Neural cell (in vitro differentiated cells): ENCODE results near the gene RAB42. TPM values are rescaled to one million over a fixed set of nuclear protein-coding genes. Genes with fewer than 3 reads are reported as not detected.

ENCODE experiments used
- H2AFZ ChIP-seq: fragments of 200-600, 300-800 bp; sonication (generic), shearing (Covaris generic); 2 replicates; pipeline ENCODE4 v1.6.0; 2014; ENCODE audit warnings: low read depth, mild to moderate bottlenecking, antibody characterized with exemption, low read length, moderate library complexity
- H3F3A ChIP-seq: fragments of 200-600 bp; shearing (Covaris generic); 2 replicates; pipeline ENCODE4 v1.6.1; 2016; ENCODE audit warnings: mild to moderate bottlenecking, moderate library complexity, mixed read lengths, antibody characterized with exemption, low read length; ENCODE audit not compliant: insufficient read depth, poor library complexity, severe bottlenecking
- H3K27ac ChIP-seq: fragments of 200-600, 300-800 bp; sonication (generic), shearing (Covaris generic); 2 replicates; pipeline ENCODE4 v1.5.1; 2014; ENCODE audit warnings: mild to moderate bottlenecking, low read length, moderate library complexity
- H3K27me3 ChIP-seq: fragments of 300-800, 200-600 bp; sonication (generic), shearing (Covaris generic); 2 replicates; pipeline ENCODE4 v1.6.0; 2014; ENCODE audit warnings: mild to moderate bottlenecking, low read depth, low read length, moderate library complexity; ENCODE audit not compliant: insufficient read depth
- H3K36me3 ChIP-seq: fragments of 300-800, 200-600 bp; sonication (generic), shearing (Covaris generic); 2 replicates; pipeline ENCODE4 v1.5.1; 2014; ENCODE audit warnings: mild to moderate bottlenecking, antibody characterized with exemption, low read length, moderate library complexity; ENCODE audit not compliant: insufficient read depth
- H3K4me2 ChIP-seq: fragments of 300-800, 200-600 bp; sonication (generic), shearing (Covaris generic); 2 replicates; pipeline ENCODE4 v1.6.0; 2014; ENCODE audit warnings: mild to moderate bottlenecking, low read length
- H3K4me3 ChIP-seq: fragments of 300-800, 200-600 bp; sonication (generic), shearing (Covaris generic); 2 replicates; pipeline ENCODE4 v1.5.1; 2014; ENCODE audit warnings: mild to moderate bottlenecking, low read length, moderate library complexity
- H3K79me2 ChIP-seq: fragments of 200-600 bp; shearing (Covaris generic); replicated peaks from 2 replicates; pipeline ENCODE4 v1.6.0; 2014; ENCODE audit warnings: mild to moderate bottlenecking, low read length, moderate library complexity; ENCODE audit not compliant: insufficient read depth
- H3K9ac ChIP-seq: fragments of 300-800, 200-600 bp; sonication (generic), shearing (Covaris generic); 2 replicates; pipeline ENCODE4 v1.6.1; 2016; ENCODE audit warnings: mild to moderate bottlenecking, low read length, mixed read lengths
- H3K9me2 ChIP-seq: fragments of 200-600 bp; shearing (Covaris generic); 2 replicates; pipeline ENCODE4 v1.6.1; 2016; ENCODE audit warnings: mild to moderate bottlenecking, low read length, mixed read lengths; ENCODE audit not compliant: insufficient read depth
- H3K9me3 ChIP-seq: fragments of 200-600, 300-800 bp; sonication (generic), shearing (Covaris generic); 2 replicates; pipeline ENCODE4 v1.6.1; 2016; ENCODE audit warnings: mild to moderate bottlenecking, mixed run types, low read length, moderate library complexity, mixed read lengths
- H4K20me1 ChIP-seq: fragments of 200-600 bp; shearing (Covaris generic); 2 replicates; pipeline ENCODE4 v1.6.1; 2016; ENCODE audit warnings: mild to moderate bottlenecking, mixed run types; ENCODE audit not compliant: insufficient read depth
- EP300 ChIP-seq: fragments of 450-650 bp; conservative IDR thresholded peaks from 2 replicates; pipeline ENCODE4 v1.6.1; 2014; ENCODE audit warnings: antibody characterized with exemption, mild to moderate bottlenecking, moderate library complexity; ENCODE audit not compliant: poor library complexity, severe bottlenecking
- EZH2 ChIP-seq: fragments of 200-600, 300-800 bp; shearing (Covaris generic), sonication (generic); IDR thresholded peaks from 2 replicates; pipeline ENCODE4 v1.6.1; 2014; ENCODE audit warnings: antibody characterized with exemption, low read length, borderline replicate concordance, mild to moderate bottlenecking; ENCODE audit not compliant: insufficient read depth, poor library complexity, severe bottlenecking
- MXI1 ChIP-seq: fragments of 450-650 bp; conservative IDR thresholded peaks from 2 replicates; pipeline ENCODE4 v1.6.1; 2014; ENCODE audit warnings: antibody characterized with exemption, mild to moderate bottlenecking; ENCODE audit not compliant: poor library complexity, severe bottlenecking
- POLR2AphosphoS5 ChIP-seq: IDR thresholded peaks from 2 replicates; pipeline ENCODE4 v1.6.1; 2012
- RAD21 ChIP-seq: fragments of 450-650 bp; conservative IDR thresholded peaks from 2 replicates; pipeline ENCODE4 v1.6.1; 2014; ENCODE audit warnings: antibody characterized with exemption, mild to moderate bottlenecking, moderate library complexity
- SMC3 ChIP-seq: fragments of 450-650 bp; conservative IDR thresholded peaks from 2 replicates; pipeline ENCODE4 v1.6.1; 2014; ENCODE audit warnings: antibody characterized with exemption, mild to moderate bottlenecking, moderate library complexity; ENCODE audit not compliant: poor library complexity
- TAF1 ChIP-seq: IDR thresholded peaks from 2 replicates; pipeline ENCODE4 v1.6.1; 2012; ENCODE audit warnings: low read depth
- polyA plus RNA-seq: library from polyadenylated mRNA; depleted of rRNA; stranded (reverse); fragments of >200 nt; gene quantifications from 2 replicates; pipeline ENCODE4 v1.2.3, GENCODE V29; 2014
- TF ChIP-seq, protein P1 (sequence below): fragments of 450-650 bp; IDR thresholded peaks from 2 replicates; pipeline ENCODE4 v1.5.1; 2014; ENCODE audit warnings: antibody characterized with exemption, mild to moderate bottlenecking, moderate library complexity; ENCODE audit not compliant: poor library complexity, severe bottlenecking
- TF ChIP-seq, protein P2 (sequence below): IDR thresholded peaks from 2 replicates; pipeline ENCODE4 v1.6.1; 2012; ENCODE audit warnings: borderline replicate concordance

The RAB42 gene
- polyA plus RNA-seq, 1 donor from 2014 or later, result not detected

DNA sequence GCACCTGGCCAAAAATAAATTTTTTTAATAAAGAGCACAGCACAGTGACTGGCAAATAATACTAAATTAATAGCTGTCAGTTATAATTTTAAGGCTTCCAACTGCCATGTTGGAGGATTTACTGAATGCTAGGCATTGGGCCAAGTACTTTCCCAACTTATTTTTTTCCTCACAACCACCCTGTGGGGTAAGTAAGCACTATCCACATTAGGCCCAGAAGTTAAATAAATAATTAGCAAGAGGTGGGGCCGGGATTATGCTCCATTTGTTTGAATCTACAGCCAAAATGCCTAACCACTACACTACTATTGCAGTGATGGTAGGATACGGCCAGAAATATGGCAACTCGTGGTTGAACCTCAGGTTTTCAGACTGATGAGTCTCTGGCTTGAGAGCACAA, 43.7 kb upstream of the RAB42 start:
- Histone ChIP-seq H3K27me3 (no peaks in the 10 kb centered on the region), H3K79me2 (peaks cover 3% of the 10 kb centered on the region), H3F3A (no peaks in the 10 kb centered on the region), H3K9me2 (no peaks in the 10 kb centered on the region), H3K9ac (no peak overlapping the region), H2AFZ (no peak overlapping the region), H3K27ac (no peak overlapping the region), H4K20me1 (no peaks in the 10 kb centered on the region), H3K4me2 (no peak overlapping the region), H3K4me3 (no peak overlapping the region), H3K9me3 (no peaks in the 10 kb centered on the region), H3K36me3 (no peaks in the 10 kb centered on the region)
- TF ChIP-seq EP300, result no peak
- TF ChIP-seq SMC3, result no peak
- no peak for TF ChIP-seq TAF1
- TF ChIP-seq RAD21, result no peak
- TF ChIP-seq, protein P1, sequence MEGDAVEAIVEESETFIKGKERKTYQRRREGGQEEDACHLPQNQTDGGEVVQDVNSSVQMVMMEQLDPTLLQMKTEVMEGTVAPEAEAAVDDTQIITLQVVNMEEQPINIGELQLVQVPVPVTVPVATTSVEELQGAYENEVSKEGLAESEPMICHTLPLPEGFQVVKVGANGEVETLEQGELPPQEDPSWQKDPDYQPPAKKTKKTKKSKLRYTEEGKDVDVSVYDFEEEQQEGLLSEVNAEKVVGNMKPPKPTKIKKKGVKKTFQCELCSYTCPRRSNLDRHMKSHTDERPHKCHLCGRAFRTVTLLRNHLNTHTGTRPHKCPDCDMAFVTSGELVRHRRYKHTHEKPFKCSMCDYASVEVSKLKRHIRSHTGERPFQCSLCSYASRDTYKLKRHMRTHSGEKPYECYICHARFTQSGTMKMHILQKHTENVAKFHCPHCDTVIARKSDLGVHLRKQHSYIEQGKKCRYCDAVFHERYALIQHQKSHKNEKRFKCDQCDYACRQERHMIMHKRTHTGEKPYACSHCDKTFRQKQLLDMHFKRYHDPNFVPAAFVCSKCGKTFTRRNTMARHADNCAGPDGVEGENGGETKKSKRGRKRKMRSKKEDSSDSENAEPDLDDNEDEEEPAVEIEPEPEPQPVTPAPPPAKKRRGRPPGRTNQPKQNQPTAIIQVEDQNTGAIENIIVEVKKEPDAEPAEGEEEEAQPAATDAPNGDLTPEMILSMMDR, result no peak
- no peak for TF ChIP-seq POLR2AphosphoS5
- no peak for TF ChIP-seq MXI1
- no peak for TF ChIP-seq EZH2
- TF ChIP-seq, protein P2, sequence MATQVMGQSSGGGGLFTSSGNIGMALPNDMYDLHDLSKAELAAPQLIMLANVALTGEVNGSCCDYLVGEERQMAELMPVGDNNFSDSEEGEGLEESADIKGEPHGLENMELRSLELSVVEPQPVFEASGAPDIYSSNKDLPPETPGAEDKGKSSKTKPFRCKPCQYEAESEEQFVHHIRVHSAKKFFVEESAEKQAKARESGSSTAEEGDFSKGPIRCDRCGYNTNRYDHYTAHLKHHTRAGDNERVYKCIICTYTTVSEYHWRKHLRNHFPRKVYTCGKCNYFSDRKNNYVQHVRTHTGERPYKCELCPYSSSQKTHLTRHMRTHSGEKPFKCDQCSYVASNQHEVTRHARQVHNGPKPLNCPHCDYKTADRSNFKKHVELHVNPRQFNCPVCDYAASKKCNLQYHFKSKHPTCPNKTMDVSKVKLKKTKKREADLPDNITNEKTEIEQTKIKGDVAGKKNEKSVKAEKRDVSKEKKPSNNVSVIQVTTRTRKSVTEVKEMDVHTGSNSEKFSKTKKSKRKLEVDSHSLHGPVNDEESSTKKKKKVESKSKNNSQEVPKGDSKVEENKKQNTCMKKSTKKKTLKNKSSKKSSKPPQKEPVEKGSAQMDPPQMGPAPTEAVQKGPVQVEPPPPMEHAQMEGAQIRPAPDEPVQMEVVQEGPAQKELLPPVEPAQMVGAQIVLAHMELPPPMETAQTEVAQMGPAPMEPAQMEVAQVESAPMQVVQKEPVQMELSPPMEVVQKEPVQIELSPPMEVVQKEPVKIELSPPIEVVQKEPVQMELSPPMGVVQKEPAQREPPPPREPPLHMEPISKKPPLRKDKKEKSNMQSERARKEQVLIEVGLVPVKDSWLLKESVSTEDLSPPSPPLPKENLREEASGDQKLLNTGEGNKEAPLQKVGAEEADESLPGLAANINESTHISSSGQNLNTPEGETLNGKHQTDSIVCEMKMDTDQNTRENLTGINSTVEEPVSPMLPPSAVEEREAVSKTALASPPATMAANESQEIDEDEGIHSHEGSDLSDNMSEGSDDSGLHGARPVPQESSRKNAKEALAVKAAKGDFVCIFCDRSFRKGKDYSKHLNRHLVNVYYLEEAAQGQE, result no peak

DNA sequence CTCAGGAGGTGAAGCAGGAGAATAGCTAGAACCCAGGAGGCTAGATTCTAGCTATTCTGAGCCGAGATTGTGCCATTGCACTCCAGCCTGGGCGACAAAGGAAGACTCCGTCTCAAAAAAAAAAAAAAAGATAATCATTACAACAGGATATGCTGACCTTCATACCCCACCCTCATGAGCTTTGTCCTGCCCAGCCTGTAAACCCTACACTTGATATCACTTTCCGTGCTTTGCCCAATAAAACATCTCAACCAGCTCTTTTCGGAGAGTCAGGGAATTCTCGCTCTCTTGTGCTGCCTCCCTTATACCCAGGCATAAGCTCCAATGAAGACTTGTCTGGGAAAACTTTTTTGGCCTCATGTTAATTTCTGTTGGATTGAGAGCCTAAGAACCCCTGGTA, 40.7 kb upstream of the RAB42 start:
- no peak overlapping the region for H2AFZ ChIP-seq
- H3K79me2 ChIP-seq, result peaks cover 12% of the 10 kb centered on the region
- H4K20me1 ChIP-seq, result no peaks in the 10 kb centered on the region
- H3K9ac ChIP-seq, result no peak overlapping the region
- no peak overlapping the region for H3K27ac ChIP-seq
- no peaks in the 10 kb centered on the region for H3F3A ChIP-seq
- no peaks in the 10 kb centered on the region for H3K9me2 ChIP-seq
- no peaks in the 10 kb centered on the region for H3K36me3 ChIP-seq
- no peaks in the 10 kb centered on the region for H3K9me3 ChIP-seq
- TF ChIP-seq POLR2AphosphoS5, result no peak
- TF ChIP-seq, protein P2, result no peak
- H3K27me3 ChIP-seq, result no peaks in the 10 kb centered on the region
- no peak overlapping the region for H3K4me3 ChIP-seq
- H3K4me2 ChIP-seq, result no peak overlapping the region
